NCI-H1092 (cell line): ENCODE data around the gene KCNMB2.

Experiments used
- DNase-seq: peaks from one replicate; lab custom pipeline; 2025; lab: John Stamatoyannopoulos, UW

Gene KCNMB2

DNA sequence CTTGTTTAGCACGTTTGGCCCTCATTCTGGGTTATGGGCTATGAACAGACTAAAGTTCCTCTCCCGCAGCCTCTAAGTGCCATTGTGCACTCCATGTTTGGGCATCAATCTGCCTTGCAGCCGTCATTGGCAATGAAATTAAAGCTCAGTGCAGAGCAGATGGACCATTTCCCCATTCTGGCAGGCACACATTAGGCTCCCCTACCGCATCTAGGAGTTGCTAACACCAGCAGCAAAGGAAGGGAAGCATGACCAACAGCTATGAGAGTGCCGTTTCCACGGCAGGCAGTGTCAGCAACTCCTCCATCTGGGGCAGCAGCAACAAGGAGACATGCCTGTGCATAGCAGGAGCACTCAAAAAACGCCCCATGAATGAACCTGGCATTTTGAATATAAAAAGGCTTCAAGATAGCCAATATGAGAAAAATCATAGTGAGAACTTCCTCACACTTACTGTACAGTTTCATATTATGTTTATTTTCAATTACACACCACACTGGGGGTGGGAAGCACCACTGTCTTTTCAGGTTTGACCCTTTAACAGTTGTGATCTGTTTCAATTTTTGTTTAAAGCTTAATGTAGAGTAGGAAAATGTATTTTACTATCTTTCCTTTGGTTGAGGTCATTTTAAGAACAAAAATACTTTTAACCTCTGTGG lies 218.7 kb downstream of the KCNMB2 start:
- DNase-seq: no peak

DNA sequence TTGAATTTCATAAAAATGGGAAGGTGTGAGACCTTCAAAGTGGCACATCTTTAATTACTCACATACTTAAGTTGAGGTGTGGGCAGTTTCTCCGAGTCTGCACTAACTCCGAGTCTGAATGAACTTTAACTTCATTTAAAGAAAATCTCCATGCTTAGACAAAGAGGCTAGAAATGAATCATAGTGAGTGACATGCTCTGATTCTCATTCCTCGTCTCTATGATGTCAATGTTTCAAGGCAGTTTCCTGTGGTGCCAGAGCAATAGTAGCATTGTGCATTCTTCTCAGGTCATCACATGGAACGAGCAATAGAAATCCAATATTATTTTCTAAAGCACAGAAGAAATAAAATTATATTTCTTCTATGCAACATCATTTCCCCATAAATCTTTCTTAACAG lies 224.8 kb downstream of the KCNMB2 start:
- DNase-seq: no peak

DNA sequence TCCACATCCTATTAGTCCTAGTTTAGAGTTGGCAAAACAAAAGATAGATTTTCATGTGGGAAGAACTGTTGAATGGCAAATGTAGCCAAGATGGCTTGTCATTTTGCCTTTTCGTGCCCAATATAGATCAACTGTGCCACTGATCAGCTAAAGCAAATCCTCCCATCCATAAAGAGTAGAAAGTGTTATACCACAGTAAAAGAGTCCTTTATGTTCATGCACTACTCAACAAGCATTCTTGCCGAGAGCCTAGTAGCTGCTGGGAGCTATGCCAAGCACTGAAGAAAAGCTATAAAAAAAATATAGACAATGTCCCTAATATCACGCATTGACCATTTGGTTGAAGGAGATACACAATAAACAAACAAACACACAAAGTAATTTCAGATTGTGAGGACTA lies 225.2 kb downstream of the KCNMB2 start:
- no peak for DNase-seq

DNA sequence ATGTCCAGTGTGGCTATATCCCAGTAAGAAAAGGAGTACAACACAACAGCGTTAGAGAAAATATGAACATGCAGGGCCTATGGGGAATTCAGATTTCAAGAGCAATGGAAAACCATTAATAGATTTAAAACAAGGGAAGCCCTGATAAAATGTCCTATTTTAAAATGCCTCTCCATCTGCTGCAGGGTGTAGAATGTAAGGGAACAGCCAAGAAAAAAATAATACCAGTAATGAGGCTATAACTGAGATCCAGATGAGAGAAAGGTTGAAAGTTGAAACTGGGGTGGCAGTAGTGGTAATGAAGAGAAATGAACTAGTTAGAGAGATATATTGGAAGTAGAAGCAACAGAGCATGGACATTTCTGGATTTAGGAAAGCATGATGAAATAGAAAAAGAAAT lies 226.1 kb downstream of the KCNMB2 start:
- no peak for DNase-seq

DNA sequence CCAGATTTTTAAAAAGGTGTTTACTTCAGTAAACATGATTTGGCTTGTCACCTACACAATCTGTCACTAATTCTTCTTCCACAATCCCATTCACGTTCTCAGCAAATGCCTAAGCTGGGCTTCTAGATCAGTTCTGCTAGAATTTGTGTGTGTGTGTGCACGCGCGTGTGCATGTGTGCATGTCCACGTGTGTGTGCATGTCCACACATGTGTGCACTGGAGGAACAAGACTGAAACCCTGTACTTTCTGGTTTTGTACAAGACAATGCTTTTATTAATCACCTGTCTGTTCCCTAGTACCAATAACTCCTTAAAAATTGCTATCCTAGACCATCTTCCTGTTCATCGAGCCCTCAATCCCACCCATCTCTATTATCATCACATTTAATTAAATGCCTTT lies 229.2 kb downstream of the KCNMB2 start:
- DNase-seq: no peak

DNA sequence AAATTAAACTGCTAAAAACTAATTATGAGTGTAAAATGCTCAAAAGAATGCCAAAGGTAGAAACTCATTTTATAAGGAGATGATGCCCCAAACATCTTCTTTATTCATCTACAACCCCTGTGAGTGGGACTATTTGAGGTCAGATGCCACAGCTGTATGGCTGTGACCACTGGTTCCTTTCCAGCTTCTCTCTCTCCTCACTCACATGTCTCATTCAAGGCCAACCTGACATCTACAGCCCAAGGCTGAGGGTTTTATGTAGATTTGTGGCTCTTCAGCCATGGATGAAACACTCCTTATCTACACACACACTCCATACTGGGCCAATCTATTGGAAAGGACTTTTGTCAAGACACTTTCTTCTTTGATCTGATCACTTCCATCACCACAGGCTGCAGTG lies 231.3 kb downstream of the KCNMB2 start:
- DNase-seq: no peak

DNA sequence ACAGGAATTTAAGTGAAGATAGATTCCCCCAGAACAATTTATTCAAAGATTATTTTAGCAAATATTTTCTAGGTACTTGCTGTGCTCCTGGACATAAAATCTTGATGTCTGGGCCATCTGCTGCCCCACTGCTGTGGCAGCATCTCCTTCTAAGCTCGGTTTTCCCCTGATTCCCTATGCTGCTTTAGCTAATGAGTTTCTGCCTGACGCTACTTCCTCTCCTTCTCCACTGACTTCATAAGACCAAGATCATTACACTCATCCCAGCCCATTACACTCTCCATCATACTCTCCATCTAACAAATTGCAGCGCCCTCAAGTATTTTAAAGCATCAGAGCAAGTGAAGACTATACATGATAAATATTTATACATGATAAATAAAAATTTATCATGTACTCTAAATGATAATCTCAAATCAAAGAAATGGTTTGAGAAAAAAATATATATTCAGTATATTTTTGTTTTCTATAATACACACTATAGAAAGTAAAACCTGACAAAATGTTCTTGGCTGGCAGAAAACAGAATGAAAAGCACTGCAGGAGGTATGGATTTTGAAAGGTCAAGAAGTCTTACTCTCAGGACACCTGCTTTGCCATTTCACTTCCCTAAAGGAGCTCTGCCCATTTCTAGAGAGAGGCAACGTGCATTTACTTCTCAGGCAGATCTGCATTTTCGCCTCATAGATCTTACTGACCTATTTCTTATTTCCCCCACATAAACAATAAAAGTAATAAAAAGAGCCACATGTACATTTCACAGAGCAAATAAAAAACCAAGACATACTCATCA lies 232.0 kb downstream of the KCNMB2 start:
- no peak for DNase-seq

DNA sequence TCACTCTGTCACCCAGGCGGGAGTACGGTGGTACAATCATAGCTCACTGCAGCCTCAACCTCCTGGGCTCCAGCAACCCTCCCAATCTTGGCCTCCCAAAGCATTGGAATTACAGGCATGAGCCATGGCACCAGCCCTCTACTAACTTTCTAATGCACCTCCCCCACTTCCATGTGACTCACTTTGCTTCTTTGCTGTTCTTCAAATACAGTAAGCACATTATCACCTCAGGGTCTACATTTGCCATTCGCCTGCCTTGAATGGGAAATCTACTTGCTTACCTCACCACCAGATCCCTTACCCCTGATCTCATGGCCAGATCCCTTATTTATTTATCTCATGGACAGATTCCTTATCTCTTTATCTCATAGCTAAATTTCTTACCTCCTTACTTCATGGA lies 235.3 kb downstream of the KCNMB2 start:
- no peak for DNase-seq

DNA sequence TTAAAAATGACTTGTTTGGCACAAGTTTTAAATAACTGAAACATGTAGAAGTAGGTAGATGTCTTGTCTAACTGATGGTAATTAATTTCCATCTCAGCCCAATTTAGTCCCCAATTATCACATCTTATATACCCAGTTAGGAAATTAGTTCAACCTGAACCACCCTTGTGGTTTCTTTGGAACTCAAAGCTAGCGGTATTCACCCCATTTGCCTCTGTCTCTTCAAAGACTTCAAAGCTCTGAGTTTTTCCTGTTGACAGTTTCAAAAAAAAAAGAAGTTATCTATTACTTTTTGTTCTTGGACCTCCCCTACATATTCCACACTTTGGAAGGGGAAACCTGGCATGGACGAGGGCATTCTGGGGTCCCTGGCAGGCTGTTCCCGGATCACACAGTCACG lies 236.5 kb downstream of the KCNMB2 start:
- DNase-seq: no peak

DNA sequence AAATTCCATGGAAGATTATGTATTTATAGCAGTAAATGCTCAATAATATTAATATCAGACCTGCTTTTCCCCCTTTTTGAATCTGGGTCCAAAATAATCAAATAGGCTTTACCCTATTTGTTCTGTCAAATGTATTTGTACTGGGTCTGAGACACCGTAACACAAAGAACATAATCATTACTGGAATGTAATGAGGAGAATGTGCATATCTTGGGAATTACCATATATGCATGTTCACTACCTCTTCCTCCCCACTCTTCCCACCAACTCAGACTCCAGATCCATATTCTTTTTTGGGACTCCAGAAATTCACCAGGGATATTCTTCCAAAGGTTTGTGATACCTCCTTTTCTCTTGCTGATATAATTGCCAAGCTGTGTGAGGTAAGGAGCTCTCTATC lies 237.1 kb downstream of the KCNMB2 start:
- no peak for DNase-seq

DNA sequence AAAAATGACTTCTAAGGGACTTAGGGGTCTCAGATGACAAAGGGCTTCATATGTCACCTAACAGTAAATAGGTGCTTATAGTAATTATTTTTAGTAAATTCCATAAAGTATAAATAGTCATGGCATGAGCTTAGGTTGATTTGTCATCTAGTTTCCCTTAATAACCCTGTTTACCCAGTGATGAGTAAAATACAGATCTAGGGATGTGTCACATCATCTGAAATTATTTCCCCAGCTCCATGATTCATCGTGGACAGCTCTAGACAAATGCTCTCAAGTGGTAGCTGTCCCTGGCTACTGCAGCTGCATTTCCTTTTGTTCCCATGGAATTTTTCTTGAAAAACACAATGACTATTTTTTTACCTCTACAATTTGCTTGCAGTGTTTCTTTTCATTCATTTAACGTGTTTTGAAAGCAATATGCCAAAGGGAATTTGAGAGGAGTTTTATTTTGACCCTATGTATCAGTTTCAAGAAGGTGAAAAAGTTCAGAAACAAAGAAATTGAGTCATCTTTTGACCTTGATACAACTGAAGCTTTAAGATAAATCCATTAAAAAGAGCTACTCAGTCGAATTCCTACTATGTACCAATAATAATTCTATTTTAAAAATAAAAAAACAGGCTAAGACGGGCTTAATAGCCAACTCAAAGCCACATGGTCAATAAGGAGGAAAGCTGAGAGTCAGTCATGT lies 241.6 kb downstream of the KCNMB2 start:
- DNase-seq: no peak

DNA sequence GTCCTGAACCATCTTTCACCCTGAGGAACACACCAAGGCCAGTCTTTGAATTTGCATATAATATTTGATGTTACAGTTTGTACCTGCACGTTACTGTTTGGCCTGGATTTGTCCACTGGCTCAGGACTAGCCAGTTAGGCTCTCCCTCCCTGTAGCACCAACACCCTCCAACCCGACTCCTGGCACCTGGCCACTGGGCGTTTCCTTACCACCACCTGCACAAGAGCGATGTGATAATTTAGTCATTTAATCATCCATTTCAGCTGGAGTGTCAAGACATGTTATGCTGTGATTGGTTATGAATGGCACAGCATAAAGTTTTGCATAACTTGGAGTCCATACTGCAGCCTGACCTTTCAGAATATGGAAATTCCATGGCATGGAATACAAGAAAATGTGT lies 242.4 kb downstream of the KCNMB2 start:
- DNase-seq: no peak

DNA sequence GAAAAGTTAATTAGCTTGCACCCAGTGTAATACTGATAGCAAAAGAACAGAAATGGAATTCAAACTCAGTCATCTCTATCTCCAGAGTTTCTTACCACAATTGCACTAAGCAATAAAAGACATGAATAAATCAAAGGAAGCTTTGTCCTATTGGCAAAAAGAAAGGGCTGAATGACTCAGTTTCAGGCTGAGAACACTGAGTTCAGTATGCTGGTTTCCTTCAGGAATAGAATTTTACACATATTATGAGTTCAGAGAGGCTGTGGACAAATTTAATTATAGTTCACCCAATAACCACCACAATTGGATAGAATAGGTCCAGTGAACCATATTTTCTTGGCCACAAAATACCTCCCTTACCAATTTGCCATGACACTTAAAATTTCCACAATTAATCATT lies 249.7 kb downstream of the KCNMB2 start:
- no peak for DNase-seq

DNA sequence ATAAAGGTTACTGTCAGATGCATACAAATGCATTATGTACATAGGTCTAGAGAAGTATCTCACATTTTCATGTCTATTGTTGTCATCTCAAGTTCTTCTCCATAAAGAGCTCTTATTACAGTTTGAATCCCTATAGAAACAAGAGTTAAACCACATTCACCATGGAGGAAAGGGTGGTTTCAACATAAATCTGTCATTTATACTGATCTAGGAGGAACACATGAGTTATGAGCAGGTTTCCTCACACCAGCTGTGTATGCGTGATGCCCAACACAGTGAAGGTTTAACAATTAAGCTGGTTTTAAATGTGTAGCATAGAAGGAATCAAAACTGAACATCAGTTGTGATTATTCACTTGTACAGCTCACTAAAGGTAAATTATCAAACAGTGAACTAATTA lies 251.7 kb downstream of the KCNMB2 start:
- DNase-seq: no peak

DNA sequence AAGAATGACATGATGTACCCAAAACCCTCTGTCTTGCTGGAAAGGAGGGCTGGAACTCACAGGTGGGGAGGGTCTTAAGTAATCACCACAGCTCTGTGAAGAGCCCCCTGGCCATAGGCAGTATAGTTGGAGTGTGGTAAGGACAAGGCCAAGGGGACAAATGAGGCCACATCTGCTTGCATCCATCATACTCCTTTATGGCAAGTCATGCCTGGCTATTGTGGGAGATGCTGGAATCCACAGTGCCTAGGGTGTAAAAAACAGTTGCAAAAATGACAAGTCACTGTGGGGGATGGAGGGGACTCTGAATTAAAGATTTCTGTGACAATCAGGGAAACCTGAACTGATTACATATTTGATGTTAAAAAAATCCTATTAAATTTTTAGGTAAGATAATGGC lies 258.5 kb downstream of the KCNMB2 start:
- DNase-seq: no peak

DNA sequence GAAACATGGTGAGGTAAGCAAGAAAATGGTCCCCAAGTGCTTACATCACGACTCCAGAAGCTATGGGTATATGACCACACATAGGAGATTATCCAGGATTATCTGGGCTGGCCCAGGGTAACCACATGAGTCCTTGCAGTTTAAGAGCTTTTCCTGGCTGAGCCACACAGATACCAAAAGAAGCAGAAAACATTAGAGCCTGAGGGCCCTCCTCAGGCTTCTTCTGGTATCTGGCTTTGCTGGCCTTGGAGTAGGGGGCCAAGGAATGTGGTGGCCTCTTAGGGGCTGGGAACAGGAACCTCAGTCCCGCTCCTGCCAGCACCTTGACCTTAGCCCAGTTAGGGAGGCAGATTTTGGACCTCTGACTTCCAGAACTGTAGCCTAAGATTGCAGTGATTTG lies 259.1 kb downstream of the KCNMB2 start:
- no peak for DNase-seq

DNA sequence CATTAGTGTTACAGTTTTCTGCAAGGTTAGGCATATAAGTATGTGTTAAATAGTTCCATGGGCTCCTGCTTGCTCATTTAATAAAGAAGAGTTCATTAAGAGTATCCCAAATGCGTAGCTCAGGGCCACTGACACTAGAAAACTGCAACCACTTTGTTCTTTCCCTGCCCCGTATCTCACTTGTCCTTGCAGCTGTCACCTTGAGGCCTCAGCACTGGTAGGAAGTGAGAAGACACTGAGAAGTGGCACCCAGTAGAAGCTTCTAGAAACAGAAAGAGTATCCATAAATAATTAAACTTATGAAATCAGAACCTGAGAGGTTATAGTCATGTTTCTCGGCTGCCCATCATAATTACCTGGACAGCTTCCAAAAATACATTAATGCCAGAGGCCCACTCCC lies 266.0 kb downstream of the KCNMB2 start:
- peak; percentile 10 for DNase-seq

DNA sequence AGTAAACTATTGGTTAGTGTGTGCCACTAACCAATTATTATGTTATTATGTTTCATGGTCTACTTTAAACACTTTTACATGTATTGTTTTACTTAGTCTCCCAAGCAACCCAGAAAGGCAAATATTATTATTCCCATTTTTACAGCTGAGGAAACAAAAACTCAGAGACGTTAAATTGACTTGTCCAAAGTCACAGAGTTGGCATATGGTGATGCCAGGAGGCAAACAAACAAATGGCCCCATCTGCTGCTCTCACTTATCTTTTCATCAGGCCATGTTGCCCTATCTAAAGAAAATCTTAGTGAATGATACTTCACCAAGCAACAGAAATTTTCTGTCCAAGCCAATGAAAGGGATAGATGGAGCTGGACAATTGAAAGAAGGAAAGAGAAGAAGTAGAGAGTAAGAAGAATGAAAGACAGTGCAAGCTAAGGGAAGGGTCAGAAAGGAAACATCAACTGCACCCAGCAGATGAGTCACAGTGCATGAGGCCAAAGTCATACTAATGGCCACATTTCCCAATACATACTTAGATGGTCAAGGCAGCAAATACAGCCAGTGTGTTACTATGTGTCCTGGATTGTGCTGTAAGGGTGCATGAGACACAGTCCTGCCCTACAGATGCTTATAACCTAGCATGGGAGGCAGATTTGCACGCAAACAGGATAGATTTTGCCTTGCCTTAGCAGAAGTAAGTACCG lies 266.9 kb downstream of the KCNMB2 start:
- peak; percentile 21 for DNase-seq

DNA sequence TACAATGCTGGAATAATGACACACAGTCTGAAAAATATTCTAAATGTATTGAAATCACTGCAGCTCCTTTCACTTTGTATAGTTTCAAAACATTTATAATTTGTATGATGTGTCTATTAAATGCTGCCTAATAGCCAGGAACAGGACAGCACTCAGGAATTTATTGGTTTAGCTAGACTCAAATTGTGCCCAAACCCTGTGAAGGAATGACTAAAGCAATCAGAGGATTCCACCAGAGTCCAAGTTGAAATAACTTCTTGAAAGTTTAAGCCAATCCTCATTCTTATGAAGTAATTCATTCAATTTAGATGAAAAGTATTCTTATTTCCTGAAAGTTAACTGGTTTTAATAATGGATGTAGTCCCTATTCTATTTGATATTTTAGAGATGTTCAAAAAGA lies 268.4 kb downstream of the KCNMB2 start:
- no peak for DNase-seq

DNA sequence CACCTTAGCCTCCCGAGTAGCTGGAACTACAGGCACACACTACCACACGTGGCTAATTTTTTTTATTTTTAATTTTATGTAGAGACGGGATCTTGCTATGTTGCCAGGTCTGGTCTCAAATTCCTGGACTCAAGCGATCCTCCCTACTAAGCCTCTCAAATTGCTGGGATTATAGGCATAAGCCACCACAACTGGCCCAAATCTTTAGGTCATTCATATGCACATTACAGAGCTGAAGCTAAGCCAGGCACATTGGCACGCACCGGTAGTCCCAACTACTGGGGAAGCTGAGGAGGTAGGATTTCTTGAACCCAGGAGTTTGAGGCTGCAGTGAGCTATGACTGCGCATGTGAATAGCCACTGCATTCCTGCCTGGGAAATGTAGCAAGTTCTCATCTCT lies 269.5 kb downstream of the KCNMB2 start:
- DNase-seq: no peak

DNA sequence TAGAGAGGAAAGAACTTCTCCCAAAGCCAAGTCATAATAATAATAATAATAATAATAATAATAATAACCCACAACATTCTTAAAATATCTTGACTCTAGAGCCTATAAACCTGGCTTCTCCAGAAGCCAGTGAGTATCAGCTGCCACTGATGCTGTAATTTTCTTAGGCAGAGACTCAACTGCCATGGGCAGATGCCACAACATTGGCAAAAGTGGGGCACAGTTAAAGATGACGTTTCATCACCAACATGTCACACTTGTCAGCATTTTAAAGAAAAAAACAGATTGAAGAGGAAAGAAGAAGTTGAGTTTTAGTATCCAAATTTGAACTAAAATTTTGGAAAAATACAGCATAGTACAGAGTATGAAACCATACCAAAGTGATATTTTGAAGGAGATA lies 270.4 kb downstream of the KCNMB2 start:
- DNase-seq: no peak

DNA sequence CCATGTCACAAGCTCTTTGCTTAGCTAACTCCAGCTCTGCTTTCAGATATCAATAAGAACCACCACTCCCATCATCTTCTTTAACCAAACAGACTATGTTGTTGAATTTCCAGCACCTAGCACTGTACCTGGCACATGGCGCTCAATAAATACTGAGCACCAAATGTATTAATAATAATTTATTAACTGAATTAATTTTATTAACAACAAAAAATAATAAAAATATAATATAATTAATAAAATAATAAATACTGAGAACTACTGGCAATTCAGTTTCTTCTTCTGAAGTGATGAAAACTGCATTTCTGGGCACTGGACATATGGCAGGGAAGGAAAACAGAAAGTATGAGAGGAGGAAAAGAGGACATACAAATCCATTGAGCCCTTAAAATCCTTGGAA lies 271.5 kb downstream of the KCNMB2 start:
- DNase-seq: no peak

DNA sequence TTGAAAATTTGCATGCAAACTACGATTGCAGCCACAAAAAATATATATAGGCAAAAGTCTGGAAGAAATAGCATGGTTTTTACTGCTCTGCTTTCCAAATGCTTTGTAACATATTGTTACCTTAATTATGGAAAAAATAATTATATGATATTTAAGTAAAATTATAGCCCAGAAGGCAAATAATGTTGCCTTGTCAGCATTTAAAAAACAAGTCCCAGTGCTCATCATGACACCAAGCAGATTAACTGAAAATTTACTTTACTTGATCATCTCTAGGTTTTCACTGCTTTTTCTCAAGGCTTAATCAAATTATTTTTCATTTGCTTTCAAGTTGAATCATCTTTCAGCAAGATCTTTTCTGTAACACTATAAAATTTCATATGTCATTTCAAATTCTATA lies 272.5 kb downstream of the KCNMB2 start:
- no peak for DNase-seq
